Activated CD8-positive, alpha-beta T cell treated with anti-CD3 and anti-CD28 coated beads, Interleukin-2, amount 10 ng/mL, durations not matched to agents 7 days and 5 days (primary cell): Measurements from ENCODE around the gene ASB14. TPM values are rescaled to one million over a fixed set of nuclear protein-coding genes. Genes with fewer than 3 reads are reported as not detected.

Experiments used
- ATAC-seq: fragments of 150-1000 bp; cut with Tn5 transposase; one replicate; pipeline ENCODE4 v1.10.0; 2021; ENCODE audit warnings: moderate library complexity
- CTCF ChIA-PET: fragments of 350-600 bp; sonication (Branson Sonifier 250); formaldehyde crosslinking; loops from one replicate; lab custom pipeline; 2021; ENCODE audit warnings: antibody characterized with exemption; lab: Charles Lee
- POLR2A ChIA-PET: fragments of 350-600 bp; sonication (Branson Sonifier 250); formaldehyde crosslinking; loops from one replicate; lab custom pipeline; 2021; ENCODE audit warnings: antibody characterized with exemption; lab: Charles Lee
- DNase-seq: peaks from one replicate; pipeline ENCODE4 v3.0.0-alpha.2; 2020
- H3K27ac Mint-ChIP-seq: one replicate; pipeline ENCODE4 v1.8.0; 2021; ENCODE audit warnings: mild to moderate bottlenecking, mixed read lengths
- H3K27me3 Mint-ChIP-seq: one replicate; pipeline ENCODE4 v1.8.0; 2021; ENCODE audit warnings: low read depth, mixed read lengths
- H3K36me3 Mint-ChIP-seq: one replicate; pipeline ENCODE4 v1.8.0; 2021; ENCODE audit warnings: low read depth, mixed read lengths
- H3K4me1 Mint-ChIP-seq: one replicate; pipeline ENCODE4 v1.8.0; 2021; ENCODE audit warnings: low read depth, mixed read lengths
- H3K4me3 Mint-ChIP-seq: one replicate; pipeline ENCODE4 v1.8.0; 2021; ENCODE audit warnings: mild to moderate bottlenecking, mixed read lengths
- H3K9me3 Mint-ChIP-seq: one replicate; pipeline ENCODE4 v1.8.0; 2022; ENCODE audit warnings: mixed read lengths; ENCODE audit not compliant: insufficient read depth
- total RNA-seq, 2 experiments: library from RNA; stranded (reverse); gene quantifications; one replicate each; pipeline ENCODE4 v1.2.3, GENCODE V29; 2021

Gene ASB14
- total RNA-seq, 2 experiments from 2014 or later: not detected

DNA sequence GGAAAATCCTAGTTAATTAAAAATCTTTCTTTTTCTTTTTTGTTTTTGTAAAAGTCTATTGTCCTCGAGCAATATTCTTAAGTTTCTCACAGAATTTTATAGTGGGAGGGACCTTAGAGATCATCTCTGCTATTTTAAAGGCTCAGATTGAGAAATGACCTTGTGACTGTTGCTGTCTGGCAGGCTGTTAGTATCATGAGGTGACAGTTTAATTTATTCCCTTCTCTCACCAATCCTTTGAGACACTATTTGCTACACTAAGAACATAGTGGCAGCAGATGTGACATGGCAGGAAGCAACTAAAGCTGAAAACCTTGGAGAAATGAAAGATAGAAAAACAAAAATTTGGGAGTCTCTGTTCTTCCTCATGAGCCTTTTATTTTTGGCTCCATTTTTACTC, 40.1 kb downstream of the ASB14 start:
- DNase-seq (no peak), ATAC-seq (no peak)
- no peaks in the 10 kb centered on the region for H3K27me3 Mint-ChIP-seq
- no peak overlapping the region for H3K27ac Mint-ChIP-seq
- H3K36me3 Mint-ChIP-seq: peaks cover 25% of the 10 kb centered on the region
- H3K4me3 Mint-ChIP-seq: no peak overlapping the region
- H3K4me1 Mint-ChIP-seq: no peaks in the 10 kb centered on the region
- no peaks in the 10 kb centered on the region for H3K9me3 Mint-ChIP-seq
- CTCF ChIA-PET: no interaction called here
- POLR2A ChIA-PET: no interaction called here

DNA sequence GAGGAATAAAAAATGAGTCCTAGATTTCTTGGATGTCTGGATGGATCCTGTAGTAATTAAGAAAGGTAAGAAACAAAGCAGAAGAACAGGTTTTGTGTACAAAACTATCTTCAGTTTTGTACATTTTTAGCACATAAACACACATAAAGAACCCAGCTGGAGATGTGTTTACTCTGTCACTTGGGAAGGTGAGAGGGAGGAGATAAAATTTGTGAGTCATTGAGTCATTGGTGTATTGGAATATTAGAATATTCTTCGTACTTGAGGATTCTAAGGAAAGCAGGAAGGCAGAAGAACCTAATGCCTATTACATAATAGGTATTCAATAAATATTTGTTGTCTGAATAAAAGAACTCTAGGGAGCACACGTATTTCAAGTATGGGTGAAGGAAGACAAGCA, 47.5 kb downstream of the ASB14 start:
- DNase-seq (no peak), ATAC-seq (no peak)
- Mint-ChIP-seq H3K36me3 (peaks cover 39% of the 10 kb centered on the region), H3K4me1 (no peaks in the 10 kb centered on the region), H3K9me3 (no peaks in the 10 kb centered on the region), H3K27me3 (no peaks in the 10 kb centered on the region), H3K27ac (no peak overlapping the region), H3K4me3 (no peak overlapping the region)
- ChIA-PET CTCF (interaction anchor here (1.8 kb wide), 1 partner anchor 18 kb away, joined by 4 read pairs; the partner anchor contains the start of gene APPL1), POLR2A (no interaction called here)

DNA sequence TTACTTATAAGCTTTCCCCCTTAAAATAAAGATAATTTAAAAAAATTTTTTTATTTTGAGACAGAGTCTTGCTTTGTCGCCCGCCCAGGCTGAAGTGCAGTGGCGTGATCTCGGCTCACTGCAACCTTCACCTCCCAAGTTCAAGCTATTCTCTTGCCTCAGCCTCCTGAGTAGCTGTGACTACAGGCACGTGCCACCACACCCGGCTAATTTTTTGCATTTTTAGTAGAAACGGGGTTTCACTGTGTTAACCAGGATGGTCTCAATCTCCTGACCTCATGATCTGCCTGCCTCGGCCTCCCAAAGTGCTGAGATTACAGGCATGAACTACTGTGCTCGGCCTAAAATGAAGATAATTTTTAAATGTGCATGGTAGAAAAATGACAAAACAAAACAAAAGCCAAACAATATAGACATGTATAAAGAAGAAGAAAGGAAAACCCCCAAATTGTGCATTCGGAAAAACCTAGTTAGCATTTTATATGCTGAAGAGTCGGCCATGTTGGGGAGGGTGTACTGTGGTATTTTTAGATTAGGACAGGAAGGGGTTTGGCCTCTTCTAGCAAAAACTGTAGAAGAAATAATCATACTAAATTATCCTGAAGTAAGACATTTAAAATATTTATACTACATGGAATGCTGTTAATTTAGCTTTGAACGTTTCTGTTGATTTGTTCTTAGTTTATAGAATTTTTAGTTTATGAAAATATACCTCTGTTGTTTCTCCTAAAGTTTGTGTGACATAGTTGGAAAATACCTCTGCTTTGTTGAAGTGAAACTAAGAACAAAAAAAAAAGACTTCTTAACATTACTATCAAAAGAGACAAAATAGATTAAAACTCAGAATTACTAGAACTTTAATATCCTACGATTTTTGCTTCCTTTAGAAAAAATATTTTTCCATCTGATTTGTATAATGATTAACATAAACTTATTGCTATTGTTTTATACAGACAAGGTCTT, 57.6 kb downstream of the ASB14 start:
- H3K4me3 Mint-ChIP-seq: no peak overlapping the region
- ATAC-seq (no peak), DNase-seq (no peak)
- ChIA-PET CTCF (no interaction called here), POLR2A (no interaction called here)
- H3K36me3 Mint-ChIP-seq: peaks cover 24% of the 10 kb centered on the region
- no peak overlapping the region for H3K27ac Mint-ChIP-seq
- H3K9me3 Mint-ChIP-seq: no peaks in the 10 kb centered on the region
- peaks cover 10% of the 10 kb centered on the region for H3K4me1 Mint-ChIP-seq
- no peaks in the 10 kb centered on the region for H3K27me3 Mint-ChIP-seq

DNA sequence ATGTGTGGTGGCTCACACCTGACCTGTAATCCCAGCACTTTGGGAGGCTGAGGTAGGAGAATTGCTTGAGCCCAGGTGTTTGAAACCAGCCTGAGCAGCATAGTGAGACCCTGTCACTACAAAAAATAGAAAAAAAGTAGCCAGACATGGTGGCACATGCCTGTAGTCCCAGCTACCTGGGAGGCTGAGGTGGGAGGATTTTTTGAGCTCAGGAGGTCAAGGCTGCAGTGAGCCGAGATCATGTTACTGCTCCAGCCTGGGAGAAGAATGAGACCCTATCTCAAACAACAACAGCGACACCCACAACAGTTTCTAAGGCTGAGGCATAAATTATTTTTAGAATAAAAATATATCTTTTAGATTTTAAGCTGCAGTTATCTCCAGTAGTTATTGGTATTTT, 58.7 kb downstream of the ASB14 start:
- CTCF ChIA-PET: interaction anchor here (1.0 kb wide), 1 partner anchor 164 kb away, joined by 4 read pairs; no protein-coding TSS in a partner anchor
- ATAC-seq (no peak), DNase-seq (no peak)
- H3K27ac Mint-ChIP-seq: no peak overlapping the region
- H3K4me3 Mint-ChIP-seq: no peak overlapping the region
- peaks cover 19% of the 10 kb centered on the region for H3K4me1 Mint-ChIP-seq
- no peaks in the 10 kb centered on the region for H3K9me3 Mint-ChIP-seq
- H3K36me3 Mint-ChIP-seq: peaks cover 15% of the 10 kb centered on the region
- POLR2A ChIA-PET: no interaction called here
- no peaks in the 10 kb centered on the region for H3K27me3 Mint-ChIP-seq

DNA sequence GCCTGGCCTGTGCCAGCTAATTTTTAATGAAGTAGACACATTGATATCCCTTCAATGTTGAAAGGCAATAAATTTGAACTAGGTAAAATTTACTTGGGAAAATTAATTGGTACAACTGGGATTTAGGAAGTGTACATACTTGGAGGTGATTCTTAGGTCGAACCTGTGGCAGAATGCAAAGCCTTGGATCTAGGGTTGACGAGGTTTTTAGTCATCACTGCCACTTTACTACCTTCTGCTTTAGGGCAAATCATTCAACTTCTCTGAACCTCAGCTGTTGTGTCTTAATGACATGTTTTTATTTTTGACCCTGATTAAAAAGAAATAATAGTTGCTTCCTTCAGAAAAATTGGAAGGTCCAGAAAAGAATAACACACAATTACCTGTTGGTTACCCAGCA, 62.5 kb downstream of the ASB14 start:
- peaks cover 32% of the 10 kb centered on the region for H3K4me1 Mint-ChIP-seq
- no peak overlapping the region for H3K4me3 Mint-ChIP-seq
- peaks cover 3% of the 10 kb centered on the region for H3K36me3 Mint-ChIP-seq
- no peak for ATAC-seq
- H3K27me3 Mint-ChIP-seq: no peaks in the 10 kb centered on the region
- ChIA-PET CTCF (no interaction called here), POLR2A (no interaction called here)
- no peak for DNase-seq
- no peak overlapping the region for H3K27ac Mint-ChIP-seq
- H3K9me3 Mint-ChIP-seq: no peaks in the 10 kb centered on the region

DNA sequence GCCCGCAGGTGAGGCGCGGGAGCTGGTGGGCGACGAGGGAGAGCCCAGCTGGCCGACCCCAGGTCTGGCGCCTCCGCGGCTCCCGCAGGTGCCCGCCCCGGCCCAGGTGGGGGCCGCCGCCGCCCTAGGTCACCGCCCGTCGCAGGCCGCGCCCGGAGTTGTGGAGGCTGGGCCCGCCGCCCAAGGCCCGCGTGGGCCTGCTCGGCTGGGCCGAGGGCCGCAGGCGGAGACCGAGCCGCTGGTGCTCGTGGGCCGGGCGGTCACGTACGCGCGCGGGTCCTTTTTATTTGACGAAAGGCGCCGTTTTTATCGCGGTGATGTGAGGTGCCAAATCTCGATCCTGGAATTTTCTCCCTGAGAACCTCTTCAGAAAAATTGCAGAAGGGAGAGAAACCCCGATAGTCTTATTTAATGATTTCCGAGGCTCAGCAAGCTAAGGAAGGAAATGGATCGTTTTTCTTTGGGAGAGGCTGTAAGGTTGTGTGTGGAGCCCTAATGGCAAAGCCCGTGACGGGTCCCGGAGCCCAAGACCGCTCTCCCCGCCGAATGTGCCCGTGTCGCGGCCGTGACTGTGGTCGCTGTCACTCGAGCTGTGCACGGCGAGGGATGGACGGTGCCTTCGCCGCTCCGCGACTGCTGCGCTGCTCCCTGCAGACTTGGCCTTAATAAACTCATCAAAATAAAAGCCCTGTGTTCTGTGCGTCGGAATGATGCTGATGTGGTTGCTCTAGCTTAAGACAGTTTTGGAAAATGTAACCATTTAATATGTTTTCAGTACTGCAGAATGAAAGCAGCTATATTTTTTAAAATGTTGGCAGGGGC, 64.3 kb downstream of the ASB14 start:
- Mint-ChIP-seq H3K27ac (peak overlapping the region; percentile 80), H3K4me1 (peaks cover 35% of the 10 kb centered on the region), H3K4me3 (peak overlapping the region; percentile 86), H3K9me3 (no peaks in the 10 kb centered on the region), H3K36me3 (peaks cover 3% of the 10 kb centered on the region), H3K27me3 (no peaks in the 10 kb centered on the region)
- DNase-seq (peak; percentile 63), ATAC-seq (peak; percentile 68)
- ChIA-PET POLR2A (interaction anchor here (1.0 to 1.2 kb wide), 2 partner anchors 329 to 369 kb away, joined by 3 to 5 read pairs; partner anchors contain the start of gene ARF4), CTCF (interaction anchor here (1.2 to 4.4 kb wide), 4 partner anchors 18 to 170 kb away, joined by 3 to 22 read pairs (median 4); no protein-coding TSS in a partner anchor)

DNA sequence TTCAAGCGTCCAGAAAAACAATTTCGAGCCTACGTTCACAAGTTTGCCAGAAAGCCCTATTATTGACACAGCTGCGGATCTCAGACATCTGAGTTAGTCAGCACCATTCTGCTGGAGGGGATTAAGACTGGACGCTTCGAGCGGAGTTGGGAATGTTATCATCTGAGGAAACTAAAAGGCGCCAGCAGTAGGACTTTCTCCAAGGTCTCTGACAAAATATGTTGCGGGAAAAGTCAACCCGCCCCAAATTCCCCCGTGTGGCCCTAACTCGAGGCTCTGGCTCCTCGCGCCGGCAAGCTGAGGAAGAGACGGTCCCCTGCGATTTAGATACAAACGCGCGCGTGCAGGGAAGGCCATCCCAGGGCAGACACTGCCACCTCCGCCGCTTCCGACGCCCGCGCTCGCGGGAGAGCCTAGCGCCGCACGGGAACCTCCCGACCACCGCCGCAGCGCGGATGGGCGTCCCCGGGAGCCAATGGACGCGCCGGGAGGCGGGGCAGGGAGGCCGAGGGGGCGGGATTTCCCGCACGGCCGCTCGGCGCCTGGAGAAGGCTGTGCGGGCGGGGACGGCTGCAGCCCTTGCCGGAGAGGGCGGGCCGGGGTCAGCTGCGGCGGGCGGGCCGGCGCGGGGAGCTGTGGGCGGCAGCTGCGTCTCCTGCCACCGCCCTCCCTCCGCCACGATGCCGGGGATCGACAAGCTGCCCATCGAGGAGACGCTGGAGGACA, 65.1 kb downstream of the ASB14 start, which contains the start of gene APPL1:
TSS of gene APPL1 (plus strand) at position 526 of the 726 bp plus-strand sequence. CDS start at position 681, 155 bp downstream.
- ChIA-PET CTCF (interaction anchor here (1.2 to 4.4 kb wide), 3 partner anchors 18 to 128 kb away, joined by 3 to 22 read pairs (median 4); no protein-coding TSS in a partner anchor), POLR2A (interaction anchor here (1.0 to 1.2 kb wide), 2 partner anchors 330 to 370 kb away, joined by 3 to 5 read pairs; partner anchors contain the start of gene ARF4)
- H3K4me3 Mint-ChIP-seq: peak within 1 kb of the TSS; percentile 86
- peak; percentile 97 for ATAC-seq
- H3K27me3 Mint-ChIP-seq: no peaks in the 10 kb centered on the region
- peaks cover 33% of the 10 kb centered on the region for H3K4me1 Mint-ChIP-seq
- DNase-seq: peak; percentile 90
- peak within 1 kb of the TSS; percentile 80 for H3K27ac Mint-ChIP-seq
- H3K36me3 Mint-ChIP-seq: peaks cover 2% of the 10 kb centered on the region
- H3K9me3 Mint-ChIP-seq: no peaks in the 10 kb centered on the region

DNA sequence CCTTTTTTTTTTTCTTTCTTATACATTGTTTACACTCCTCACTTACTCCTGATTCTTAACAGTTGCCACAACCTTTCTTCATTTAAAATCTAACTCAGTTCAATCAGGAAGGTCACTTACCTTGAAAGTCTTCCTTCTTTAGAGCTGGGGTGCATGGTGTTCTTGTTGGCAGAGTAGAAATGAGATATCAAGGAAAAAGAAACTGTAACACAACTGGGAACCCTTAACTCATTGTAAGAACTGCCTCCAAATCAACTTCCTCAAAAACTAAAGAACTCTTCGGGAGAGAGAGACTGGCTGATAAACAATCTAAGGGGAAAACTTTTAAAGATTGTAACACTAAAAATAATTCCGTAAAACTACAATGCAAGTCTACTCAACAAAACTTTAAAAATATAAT, 66.3 kb downstream of the ASB14 start:
- CTCF ChIA-PET: interaction anchor here (4.4 kb wide), 1 partner anchor 56 kb away, joined by 22 read pairs; no protein-coding TSS in a partner anchor
- Mint-ChIP-seq H3K4me1 (peaks cover 30% of the 10 kb centered on the region), H3K4me3 (no peak overlapping the region)

DNA sequence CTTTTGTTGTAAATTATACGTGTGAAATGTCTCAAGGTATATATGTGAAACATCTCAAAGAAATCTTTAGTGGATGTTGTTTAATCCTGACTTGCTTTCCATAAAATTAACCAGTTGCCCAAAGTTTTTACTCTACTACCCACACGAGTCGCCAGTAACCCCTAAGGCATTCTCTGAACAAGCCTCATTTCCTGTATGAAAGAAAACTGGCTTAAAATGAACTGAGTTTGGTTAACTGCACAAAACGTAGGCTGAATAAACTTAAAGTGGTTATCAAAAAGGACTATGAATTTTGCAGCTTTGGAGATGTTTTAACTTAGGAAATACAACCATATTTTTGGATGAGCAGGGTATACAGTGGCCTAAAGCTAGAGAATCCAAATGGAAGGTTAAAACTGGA, 67.6 kb downstream of the ASB14 start:
- no peak overlapping the region for H3K27ac Mint-ChIP-seq
- no peaks in the 10 kb centered on the region for H3K36me3 Mint-ChIP-seq
- no peaks in the 10 kb centered on the region for H3K27me3 Mint-ChIP-seq
- ChIA-PET POLR2A (no interaction called here), CTCF (interaction anchor here (0.9 to 4.4 kb wide), 2 partner anchors 28 to 55 kb away, joined by 3 to 22 read pairs; no protein-coding TSS in a partner anchor)
- H3K9me3 Mint-ChIP-seq: no peaks in the 10 kb centered on the region
- peaks cover 26% of the 10 kb centered on the region for H3K4me1 Mint-ChIP-seq
- ATAC-seq (no peak), DNase-seq (no peak)
- no peak overlapping the region for H3K4me3 Mint-ChIP-seq

More for the DNA sequence above, 66.3 kb downstream of the ASB14 start:
- Mint-ChIP-seq H3K9me3 (no peaks in the 10 kb centered on the region), H3K27me3 (no peaks in the 10 kb centered on the region), H3K36me3 (no peaks in the 10 kb centered on the region), H3K27ac (no peak overlapping the region)
- ATAC-seq: no peak
- POLR2A ChIA-PET: no interaction called here
- DNase-seq: no peak

DNA sequence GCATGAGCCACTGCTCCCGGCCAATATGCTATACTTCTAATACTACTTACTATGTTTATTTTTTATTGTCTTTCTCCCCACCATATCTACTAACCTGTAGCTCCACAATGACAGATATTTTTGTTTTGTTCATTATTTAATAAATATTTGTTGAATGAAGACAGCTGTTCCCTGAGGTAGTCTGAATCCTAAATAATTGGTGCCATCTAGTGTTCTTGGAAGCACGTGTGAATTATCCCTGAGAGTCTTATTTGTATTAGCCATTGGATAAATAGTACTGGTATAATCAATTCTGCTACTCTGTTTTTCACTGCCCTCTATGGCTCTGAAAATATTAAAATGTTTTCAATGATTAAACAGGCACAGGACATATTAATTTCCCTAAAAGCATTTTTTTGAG, 70.6 kb downstream of the ASB14 start:
- ChIA-PET CTCF (no interaction called here), POLR2A (no interaction called here)
- ATAC-seq (no peak), DNase-seq (no peak)
- Mint-ChIP-seq H3K4me1 (peaks cover 10% of the 10 kb centered on the region), H3K27ac (no peak overlapping the region), H3K27me3 (peaks cover 5% of the 10 kb centered on the region), H3K9me3 (no peaks in the 10 kb centered on the region), H3K4me3 (no peak overlapping the region), H3K36me3 (no peaks in the 10 kb centered on the region)
